ENCODE data around the gene RSAD2. TPM values are rescaled to one million over a fixed set of nuclear protein-coding genes. Genes with fewer than 3 reads are reported as not detected.

The RSAD2 gene
- total RNA-seq, 1 donor from 2014 or later = 4.4 TPM

DNA sequence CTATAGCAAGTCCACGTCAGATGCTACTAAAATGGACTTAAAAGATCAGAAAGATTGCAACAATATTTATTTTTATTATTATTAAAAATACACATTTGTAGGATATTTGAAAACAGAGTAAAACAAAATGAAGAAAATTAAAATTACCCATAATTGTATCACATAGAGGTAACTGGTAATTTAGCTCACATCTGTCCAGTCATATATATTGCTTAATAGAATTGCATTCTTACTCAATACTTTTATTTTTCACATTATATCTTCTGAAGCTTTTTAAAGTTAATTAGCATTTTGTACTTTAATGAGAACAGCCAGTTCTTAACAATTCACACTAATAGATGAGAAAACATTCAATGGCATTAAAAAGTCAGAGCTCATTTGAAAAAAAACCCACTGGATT is 28.1 kb downstream of the RSAD2 start:
- DNase-seq (ENCODE audit: low spot score) = no peak

DNA sequence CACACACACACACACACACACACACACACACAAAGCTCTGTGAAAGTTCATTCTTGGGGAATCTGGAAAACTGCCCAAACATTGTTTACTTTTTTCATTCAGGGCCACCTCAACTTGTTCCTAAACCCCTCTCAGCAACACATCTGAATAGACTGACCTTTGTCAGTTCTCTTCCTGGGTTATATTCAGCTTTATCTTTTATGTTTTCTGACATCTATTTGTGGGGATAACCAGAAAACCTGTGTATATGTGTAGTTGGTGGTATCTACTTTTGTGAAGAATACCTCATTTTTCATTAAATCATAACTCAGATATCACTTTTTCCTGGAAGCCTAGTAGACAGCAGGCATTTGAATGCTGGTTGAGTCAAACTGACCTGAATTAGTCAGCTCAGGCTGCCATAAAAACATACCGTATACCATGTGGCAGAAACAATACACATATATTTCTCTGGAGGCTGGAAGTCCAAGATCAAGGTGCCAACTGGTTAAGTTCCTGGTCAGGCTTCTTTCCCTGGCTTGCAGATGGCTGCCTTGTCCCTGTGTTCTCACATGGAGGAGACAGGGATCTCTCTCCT is 28.7 kb downstream of the RSAD2 start:
- no peak for DNase-seq (ENCODE audit: low spot score)

DNA sequence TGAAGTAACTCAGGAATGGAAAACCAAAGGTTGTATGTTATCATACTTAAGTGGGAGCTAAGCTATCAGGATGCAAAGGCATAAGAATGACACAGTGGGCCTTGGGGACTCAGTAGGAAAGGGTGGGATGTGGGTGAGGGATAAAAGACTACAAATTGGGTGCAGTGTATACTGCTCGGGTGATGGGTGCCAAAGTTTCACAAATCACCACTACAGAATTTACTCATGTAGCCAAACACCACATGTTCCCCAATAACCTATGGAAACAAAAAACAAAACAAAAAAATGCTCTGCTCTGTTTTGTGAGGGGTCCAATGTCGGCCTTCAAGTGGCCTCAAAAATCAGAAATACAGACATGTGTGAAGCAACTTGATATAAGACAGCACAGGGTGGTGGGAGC is 30.7 kb downstream of the RSAD2 start:
- no peak for DNase-seq (ENCODE audit: low spot score)

DNA sequence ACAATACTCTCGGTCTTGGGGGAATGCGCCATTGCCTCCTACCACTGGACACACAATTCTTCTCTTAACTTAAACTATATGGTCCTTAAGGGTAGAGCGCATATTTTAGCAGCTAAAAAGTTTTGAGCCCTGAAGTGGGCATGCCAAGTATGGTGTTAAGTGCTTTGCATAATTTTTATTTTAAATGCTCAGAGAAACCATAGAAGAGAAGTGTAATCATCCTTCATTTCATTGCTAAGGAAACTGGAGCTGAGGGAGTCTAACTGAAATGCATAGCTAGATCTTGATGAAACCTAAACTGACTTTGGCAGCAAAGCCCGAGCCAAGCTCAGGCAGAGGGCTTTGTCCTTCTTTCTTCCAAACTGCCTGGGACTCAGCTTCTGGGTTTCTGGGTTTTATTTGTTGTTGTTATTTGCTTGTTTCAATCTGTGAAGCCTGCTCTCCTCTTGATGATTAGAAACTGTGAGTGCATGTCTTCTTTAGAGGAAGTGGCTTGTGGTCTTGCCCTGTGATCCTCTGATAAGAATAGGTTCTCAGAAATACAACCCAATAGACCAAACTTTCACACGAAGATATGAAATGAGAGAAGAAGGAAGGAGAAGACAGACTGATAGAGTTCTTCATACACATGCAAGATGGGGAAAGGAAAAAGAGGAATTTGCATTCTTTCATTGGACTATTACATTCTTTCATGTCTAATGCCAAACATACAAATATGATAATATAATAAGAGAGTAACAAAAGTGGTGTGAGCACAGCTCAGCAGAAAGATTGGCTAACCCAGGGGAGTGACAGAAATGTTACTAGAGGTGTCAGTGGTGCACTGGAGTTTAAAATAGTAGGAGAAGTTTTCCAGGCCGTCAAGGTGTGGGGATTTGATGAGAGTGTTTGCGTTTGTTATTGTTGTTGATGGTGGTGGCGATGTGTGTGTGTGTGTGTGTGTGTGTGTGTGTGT is 32.1 kb downstream of the RSAD2 start:
- DNase-seq (ENCODE audit: low spot score) = no peak

DNA sequence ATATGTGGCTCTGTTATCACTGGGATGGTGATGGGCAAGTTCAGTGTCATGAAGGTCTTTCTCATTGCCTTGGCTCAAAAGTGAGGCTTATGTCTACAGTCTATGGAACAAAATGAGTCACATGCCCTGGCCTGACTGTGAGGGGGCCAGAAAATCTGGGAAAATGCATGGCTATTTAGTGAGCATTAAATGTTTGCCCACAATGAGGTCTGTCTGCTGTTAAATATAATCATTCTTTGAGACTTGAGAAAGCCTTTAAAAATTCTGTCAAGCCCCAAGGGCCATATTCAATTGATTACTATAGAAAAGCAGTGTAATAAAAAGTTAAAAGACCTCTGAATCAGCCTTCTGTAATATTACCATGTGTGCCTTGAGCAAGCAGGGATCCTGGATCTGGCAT is 34.1 kb downstream of the RSAD2 start:
- DNase-seq (ENCODE audit: low spot score) = no peak

DNA sequence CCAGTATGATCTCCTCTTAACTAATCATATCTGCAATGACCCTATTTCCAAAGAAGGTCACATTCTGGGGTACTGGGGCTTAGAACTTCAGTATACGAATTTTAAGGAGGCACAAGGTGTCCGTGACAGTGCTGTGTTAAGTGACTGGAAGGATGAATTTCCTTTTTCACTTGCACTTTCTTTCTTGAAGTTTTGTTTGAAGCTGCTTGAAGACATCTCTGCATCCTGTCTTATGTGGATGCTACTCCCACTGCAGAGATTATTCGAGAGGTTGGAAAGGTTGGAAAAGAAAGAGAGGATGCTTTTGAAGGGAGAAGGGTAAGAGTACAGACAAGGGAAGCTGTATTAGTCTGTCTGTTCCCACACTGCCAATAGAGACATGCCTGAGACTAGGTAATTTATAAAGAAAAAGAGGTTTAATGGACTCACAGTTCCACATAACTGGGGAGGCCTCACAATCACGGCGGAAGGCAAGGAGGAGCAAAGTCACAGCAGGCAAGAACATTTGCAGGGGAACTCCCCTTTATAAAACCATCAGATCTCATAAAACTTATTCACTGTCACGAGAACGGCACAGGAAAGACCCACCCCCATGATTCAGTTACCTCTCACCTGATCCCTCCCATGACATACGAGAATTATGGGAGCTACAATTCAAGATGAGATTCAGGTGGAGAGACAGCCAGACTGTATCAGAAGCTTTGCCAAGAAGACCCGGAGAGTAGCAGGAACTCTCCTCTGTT is 36.0 kb downstream of the RSAD2 start:
- no peak for DNase-seq (ENCODE audit: low spot score)

DNA sequence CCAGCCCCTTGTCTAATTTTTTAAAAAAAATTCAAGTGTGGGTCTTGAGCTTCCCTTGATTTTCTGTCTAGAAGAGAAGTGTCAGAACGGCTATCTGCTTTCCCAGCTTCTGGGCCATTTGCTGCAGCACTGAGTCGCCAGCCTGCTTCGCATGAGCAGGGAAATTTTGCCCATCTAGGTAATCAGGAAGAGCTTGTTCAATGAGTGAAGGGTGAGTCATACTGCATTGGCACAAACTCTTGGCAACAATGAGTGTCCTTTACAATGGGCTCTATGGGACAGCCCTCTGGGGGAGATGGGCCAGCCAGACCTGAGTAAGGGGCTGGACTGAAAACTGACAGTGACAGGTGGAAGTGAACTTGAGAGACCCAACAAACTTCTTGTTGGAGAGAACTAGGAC is 37.3 kb downstream of the RSAD2 start:
- no peak for DNase-seq (ENCODE audit: low spot score)

DNA sequence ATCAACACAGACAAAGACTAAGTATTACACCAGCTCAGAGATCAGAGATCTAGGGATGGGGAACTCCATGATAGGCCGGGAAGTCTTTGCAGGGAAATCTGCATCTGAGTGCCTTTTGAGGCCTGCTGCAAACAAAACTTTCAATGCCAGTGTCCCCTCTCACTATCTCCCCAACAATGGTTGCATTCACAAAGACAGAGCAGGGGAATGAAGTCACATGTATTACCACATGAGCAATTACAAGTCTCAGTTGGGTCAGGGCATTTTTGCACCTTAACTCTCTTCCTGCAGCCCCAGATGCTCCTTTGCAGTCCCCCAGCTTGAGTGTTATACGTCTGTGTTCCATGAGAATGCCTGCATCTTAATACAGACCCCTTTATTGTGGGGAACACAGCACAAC is 37.8 kb downstream of the RSAD2 start:
- DNase-seq (ENCODE audit: low spot score) = no peak

DNA sequence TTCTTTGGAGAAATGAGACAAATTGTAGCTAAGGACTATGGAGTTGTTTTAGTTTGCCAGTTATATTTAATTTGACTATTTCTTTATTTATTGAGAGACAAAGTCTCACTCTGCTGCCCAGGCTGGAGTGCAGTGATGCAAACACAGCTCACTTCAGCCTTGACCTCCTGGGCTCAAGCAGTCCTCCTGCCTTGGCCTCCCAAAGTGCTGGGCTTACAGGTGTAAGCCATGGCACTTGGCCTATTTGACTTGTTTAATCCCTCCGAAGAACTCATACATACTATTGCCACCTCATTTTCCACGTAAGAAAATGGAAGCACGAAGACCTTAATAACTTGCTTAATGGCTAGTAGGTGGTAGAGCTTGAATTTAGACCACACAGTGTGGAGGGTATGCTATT is 38.6 kb downstream of the RSAD2 start:
- DNase-seq (ENCODE audit: low spot score) = no peak

DNA sequence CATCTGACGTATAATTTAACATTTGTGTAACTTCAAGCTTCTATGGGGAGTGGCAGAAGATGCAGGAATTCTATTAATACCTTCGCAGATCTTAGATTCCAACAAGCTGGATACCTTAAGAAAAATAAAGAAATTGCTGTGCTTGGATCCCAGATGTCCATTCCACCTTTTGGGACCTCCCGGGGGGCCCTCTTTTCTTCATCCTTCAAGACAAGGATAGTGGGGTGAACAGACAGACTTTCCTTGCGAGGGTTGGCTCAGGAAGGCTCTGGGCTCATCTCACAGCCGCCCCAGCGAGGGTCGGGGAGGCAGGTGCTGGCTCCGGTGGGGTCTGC is 39.1 kb downstream of the RSAD2 start:
- DNase-seq (ENCODE audit: low spot score) = no peak

DNA sequence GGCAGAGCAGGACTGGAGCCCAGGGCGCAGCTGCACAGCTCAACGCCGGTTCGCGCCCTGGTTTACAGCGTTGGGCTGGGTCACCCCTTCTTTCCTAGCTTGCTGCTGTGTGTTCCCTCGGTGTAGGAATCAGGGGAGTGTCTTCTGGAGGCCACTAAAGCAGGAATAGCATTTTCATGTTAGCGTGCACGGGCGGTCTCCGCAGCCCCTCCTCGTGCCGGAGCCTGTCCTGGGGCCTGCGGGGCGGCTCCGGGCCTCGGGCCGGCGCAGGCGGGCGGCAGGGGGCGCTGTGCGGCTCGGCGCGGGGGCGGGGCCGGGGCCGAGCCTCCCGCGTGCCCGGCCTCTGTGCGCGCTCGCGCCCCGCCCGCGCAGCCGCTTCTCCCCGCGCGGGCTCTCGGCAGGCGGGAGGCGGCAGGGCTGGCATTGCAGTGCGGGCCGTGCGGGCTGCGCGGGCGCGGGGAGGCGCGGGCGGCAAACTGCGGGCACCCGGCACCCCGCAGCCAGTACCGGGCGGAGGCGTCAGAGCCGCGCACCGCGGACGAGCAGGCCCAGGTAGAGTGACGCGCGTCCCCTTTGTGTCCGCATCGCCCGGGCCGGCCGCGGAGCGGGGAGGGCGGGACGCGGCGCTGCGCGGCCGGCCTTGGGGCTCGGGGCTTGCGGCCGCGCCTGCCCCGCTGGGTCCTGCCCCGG is 39.6 kb downstream of the RSAD2 start, which contains the start of gene RNF144A:
Gene RNF144A (plus strand): TSS at position 342 of the 690 bp plus-strand sequence. CDS start 79,515 bp downstream, outside the sequence.
- DNase-seq (ENCODE audit: low spot score) = no peak

DNA sequence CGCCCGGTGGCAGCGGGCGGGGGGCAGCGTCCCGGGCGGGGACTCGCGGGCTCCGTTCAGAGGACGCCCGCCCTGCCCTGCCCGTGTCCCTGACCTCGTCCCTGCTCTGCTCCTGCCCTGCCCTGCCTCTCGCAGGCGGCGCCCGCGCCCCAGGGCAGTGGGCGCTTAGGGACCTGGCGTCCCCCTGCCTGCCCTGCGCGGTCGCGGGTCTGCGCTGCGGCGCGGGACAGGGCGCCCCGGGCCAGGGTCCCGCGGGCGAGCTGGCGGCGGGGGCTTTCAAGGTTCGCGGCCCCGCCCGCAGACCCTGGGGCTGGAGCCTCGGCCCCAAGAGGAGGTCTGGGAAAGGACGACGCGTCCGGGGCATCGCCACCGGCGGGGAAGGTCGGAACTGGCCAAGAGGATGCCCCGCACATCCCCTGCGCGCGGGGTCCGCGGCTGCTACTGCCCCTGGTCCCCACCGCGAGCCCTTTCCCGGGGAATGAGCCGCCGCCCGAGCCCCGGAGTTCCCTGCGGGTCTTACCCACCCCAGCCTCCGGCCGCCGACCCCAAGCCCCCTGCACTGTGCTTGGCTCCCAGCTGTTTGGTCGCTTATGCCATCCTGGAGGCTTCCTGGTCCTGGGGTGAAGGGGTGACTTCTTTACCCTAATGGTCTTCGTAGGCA is 40.3 kb downstream of the RSAD2 start:
- no peak for DNase-seq (ENCODE audit: low spot score)

DNA sequence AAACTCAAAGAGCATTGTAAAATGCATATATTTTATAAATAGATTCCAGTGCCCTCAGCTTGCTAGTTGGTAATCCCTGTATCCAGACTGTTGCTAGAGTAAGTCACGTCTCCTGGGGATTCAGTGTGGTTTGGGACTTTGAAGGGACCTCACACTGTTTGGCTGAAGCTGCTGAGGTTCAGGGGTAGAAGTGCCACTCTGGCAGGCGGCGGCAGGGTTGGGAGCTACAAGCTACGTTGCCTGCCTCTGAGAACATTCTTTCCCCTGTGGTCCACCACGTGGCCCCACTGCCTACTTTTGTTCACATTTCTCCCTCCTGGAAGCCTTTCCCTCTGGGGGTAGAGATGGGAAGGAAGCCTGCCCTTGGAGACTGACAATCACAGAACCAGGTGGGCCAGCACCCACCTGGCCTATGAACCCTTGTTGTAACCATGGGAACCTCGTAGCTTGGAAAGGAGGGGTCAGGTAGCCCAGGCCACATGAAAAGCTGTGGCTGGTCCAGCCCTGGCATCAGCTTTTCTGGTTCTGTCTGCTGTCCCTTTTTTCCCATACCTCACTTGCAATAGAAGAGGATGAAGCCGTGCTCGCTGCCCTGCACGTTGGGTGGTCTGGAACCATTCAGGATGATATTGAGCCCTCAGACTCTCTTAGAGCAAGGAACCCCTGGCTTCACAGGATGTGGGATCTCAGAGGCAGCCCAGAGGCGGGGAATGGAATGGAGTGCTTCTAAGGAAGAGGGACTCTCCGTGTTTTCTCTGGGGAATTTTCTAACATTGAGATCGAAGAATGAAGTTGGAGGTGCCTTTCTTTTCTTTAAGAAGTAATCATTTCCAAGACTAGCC is 42.5 kb downstream of the RSAD2 start:
- no peak for DNase-seq (ENCODE audit: low spot score)

DNA sequence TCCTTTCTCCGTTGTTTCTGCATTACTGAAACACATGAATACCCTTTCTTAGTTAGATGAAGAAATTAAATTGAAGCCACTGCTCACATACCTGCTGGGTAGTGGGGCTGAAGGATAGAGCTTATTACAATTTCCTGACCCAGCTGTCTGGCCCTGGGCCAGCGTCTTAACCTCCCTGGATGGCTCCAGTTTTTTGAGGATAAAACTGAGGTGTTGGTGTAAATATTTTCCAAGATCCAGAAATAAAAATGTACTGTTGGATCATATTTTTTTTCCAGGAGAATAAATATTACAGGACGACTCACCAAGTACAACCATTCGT is 43.1 kb downstream of the RSAD2 start:
- DNase-seq (ENCODE audit: low spot score) = no peak

DNA sequence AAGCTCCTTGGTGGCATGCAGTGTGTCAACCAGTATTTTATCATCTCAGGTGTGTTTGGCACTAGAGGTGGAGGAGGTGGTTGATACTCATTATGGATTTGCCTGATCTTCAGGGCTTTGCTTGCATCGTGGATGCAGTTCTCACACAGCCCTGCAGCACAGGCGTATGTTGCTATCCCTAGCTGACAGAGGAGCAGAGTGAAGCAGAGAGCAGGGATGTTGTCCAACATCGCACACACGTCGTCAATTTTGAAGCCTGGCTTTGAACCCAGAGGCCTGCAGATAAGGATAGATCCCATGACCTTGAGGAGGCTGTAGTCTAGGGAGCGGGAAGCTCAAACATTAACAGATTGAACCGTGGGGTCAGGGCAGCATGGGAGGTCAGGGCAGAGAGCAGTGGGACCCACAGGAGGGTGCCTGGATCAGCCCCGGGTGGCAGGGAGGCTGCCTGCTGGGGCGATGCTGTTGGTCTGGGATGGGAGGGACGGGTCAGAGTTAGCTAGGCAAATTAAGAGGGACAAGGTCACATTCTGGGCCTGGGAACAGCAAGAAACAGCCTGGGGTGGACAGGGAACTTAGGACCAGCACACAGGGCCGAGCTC is 43.8 kb downstream of the RSAD2 start:
- DNase-seq (ENCODE audit: low spot score) = no peak

DNA sequence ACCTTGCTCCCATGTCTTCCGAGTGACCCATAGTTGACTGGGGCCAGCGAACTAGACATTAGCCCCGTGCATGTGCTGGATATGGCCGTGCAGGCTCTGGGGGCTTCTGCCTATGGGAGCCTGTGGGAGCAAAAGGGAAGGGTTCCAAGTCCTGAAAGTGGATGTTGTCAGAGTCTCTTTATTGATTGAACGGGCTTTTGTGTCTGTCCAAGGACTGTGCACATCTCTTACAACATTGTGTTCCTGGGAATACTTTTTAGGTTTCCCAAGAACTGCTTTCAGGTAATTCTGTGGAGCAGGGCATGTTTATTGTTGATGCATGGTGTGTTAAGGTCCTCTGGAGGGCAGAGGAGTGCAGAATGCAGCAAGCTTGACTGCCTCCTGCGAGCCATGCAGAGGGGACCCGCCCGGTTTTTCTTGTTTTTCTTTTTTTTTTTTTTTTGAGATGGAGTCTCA is 44.7 kb downstream of the RSAD2 start:
- DNase-seq (ENCODE audit: low spot score) = no peak

DNA sequence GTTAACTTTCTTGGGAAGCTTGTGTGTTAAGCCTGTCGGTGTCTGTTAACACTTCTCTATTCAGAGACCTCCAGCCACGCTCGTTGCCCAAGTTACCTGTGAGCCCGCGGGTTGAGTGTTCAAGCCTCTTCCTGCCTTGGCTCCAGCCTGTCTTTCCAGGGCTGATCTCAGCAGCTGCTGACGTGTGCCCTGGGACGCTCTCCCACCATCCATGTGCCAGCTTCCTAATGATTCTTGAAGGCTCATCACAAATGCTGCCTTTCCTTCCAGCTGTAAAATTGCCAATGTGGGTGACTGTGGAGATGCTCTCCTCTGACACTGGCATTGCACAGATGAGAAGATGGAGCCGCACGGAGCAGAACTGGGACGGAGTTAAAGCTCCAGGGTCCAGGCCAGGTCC is 45.7 kb downstream of the RSAD2 start:
- no peak for DNase-seq (ENCODE audit: low spot score)

DNA sequence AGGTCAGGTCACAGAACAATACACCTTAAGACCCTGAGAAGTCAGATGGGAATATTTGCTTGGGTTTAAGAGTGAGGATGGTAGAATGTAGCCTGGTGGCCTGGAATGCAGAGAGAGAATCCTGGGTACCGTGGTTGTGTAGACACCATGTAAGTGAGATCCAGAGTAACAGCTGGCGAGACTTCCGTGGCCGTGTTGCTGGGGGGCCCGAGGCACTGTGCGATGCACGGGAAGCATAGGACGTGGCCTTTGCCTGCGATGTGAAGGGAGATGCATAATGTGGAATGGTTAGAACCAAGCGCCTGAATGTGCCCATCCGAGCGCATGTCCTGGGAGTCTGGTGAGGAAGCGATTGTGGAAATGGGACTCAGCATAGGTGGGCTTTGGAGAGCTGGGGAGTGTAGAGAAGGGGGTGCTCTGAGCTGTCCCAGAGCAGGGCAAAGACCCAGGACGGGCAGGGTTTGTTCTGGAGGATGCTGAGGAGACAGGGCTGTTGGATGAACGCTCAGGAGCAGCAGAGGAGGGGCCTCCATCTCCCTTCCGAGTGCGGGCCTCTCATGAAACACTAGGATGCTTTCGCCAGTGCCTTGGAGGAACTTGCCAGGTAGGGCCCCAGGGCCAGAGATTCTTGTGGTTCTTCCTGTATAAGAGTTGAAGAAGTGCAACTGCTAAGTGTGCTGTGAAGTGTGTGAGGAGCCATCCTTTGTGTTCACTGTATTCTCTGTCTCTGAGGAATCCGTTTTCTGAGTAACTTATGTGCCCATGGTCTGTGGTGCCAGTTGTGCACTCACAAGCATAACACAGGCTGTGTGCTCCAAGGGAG is 46.7 kb downstream of the RSAD2 start:
- no peak for DNase-seq (ENCODE audit: low spot score)

DNA sequence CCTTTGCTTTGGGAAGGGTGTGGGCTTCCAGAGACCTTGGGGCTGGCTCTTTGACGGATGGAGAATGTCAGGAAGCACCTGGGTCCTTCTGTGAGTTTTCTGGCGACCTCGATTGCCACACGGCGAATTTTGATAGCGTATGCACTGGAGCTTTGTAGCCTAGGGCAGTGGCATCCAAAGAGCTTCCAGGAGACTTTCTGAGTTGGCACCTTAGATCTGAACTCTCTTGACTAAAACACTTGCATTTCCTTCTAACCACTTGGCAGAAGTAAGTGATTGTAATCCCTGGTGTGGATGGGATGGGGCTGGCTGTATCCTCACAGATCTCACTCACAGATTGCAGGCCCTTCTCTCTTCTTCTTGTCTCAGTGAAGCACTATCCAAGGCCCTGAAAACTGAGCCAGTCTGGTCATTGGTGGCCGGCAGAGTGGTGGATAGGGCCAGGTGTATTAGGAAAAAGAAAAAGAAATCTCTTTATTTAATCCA is 47.4 kb downstream of the RSAD2 start:
- no peak for DNase-seq (ENCODE audit: low spot score)

Data from ureter (tissue), 1 donor.